ENCODE data around the gene TRUB2.
A peak's percentile ranks its signal among the peaks of the same experiment; 100 is the strongest.

Gene TRUB2, protein sequence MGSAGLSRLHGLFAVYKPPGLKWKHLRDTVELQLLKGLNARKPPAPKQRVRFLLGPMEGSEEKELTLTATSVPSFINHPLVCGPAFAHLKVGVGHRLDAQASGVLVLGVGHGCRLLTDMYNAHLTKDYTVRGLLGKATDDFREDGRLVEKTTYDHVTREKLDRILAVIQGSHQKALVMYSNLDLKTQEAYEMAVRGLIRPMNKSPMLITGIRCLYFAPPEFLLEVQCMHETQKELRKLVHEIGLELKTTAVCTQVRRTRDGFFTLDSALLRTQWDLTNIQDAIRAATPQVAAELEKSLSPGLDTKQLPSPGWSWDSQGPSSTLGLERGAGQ

DNA sequence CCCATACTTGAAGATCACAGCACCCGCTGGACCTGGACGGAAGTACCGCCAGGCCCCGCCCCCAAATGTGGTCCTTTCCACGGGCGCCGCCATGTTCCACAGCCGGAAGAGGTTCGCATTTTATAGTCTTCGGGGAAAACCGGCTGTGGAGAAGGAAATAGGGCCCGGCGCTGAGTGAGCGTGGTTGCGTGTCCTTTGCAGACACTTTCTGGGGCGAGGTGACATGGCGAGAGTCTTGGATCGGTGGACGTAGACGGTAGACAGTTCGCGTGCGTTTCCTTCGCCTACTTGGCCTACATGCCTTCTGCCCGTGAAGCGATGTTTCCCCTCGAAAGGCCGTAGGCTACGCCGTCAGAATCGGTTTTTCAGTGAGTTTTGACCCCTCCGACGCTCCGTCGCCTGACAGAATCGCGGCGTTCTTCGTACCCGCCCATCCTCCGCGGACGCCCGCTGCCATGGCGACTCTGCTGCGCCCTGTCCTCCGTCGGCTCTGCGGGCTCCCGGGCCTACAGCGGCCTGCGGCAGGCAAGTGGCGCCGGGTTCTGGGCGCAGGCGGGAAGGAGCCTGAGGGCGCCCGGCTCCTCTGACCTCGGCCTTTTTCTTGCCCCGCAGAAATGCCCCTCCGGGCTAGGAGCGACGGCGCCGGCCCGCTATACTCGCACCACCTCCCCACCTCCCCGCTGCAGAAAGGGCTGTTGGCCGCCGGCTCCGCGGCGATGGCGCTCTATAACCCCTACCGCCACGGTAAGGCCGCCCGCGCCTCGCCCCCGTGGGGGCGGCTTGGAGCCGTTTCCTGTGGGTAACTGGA lies at the start of gene TRUB2, which contains the start of gene COQ4:
Gene TRUB2, minus strand, starts transcription at position 44 of the 808 bp plus-strand sequence. Its CDS starts 39 bp downstream, at position 5.
Gene COQ4, plus strand, starts transcription at position 436 of the 808 bp plus-strand sequence. Its CDS starts 20 bp downstream, at position 456.
- H3K27me3 Mint-ChIP-seq, result no peaks in the 10 kb centered on the region
- H3K4me3 Mint-ChIP-seq, result peak within 1 kb of the TSS; percentile 97
- no peaks in the 10 kb centered on the region for H3K9me3 Mint-ChIP-seq (ENCODE audit: low read depth)
- peaks cover 12% of the 10 kb centered on the region for H3K4me1 Mint-ChIP-seq (ENCODE audit: low read depth)
- H3K36me3 Mint-ChIP-seq, result no peaks in the 10 kb centered on the region
- peak within 1 kb of the TSS; percentile 98 for H3K27ac Mint-ChIP-seq

DNA sequence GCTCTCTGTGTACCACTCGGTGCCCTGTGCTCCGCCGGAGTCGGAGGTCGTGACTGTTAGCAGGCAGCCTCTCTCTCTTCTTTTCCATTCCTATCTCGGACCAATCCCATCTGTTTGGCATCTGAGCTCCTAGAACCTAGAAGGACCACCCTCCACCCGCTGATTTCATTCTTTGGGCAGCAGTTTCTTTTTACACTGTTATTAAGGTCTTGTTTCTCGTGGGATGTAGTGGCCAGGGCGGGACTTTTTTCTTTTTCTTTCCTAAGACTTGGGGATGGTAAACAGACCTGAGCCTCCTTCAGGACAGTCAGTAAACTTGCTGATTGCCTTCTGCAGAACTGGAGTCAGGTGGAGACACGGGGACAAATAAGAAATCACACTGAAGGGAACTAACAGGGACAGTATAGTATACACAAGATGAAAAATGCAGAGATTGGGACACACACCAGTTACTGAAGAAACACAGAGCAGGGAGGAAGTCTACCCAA lies 49.4 kb upstream of the TRUB2 start:
- peak overlapping the region; percentile 85 for H3K27ac Mint-ChIP-seq
- H3K4me3 Mint-ChIP-seq, result peak overlapping the region; percentile 99
- no peaks in the 10 kb centered on the region for H3K27me3 Mint-ChIP-seq
- peaks cover 11% of the 10 kb centered on the region for H3K36me3 Mint-ChIP-seq
- peaks cover 34% of the 10 kb centered on the region for H3K4me1 Mint-ChIP-seq (ENCODE audit: low read depth)
- no peaks in the 10 kb centered on the region for H3K9me3 Mint-ChIP-seq (ENCODE audit: low read depth)

DNA sequence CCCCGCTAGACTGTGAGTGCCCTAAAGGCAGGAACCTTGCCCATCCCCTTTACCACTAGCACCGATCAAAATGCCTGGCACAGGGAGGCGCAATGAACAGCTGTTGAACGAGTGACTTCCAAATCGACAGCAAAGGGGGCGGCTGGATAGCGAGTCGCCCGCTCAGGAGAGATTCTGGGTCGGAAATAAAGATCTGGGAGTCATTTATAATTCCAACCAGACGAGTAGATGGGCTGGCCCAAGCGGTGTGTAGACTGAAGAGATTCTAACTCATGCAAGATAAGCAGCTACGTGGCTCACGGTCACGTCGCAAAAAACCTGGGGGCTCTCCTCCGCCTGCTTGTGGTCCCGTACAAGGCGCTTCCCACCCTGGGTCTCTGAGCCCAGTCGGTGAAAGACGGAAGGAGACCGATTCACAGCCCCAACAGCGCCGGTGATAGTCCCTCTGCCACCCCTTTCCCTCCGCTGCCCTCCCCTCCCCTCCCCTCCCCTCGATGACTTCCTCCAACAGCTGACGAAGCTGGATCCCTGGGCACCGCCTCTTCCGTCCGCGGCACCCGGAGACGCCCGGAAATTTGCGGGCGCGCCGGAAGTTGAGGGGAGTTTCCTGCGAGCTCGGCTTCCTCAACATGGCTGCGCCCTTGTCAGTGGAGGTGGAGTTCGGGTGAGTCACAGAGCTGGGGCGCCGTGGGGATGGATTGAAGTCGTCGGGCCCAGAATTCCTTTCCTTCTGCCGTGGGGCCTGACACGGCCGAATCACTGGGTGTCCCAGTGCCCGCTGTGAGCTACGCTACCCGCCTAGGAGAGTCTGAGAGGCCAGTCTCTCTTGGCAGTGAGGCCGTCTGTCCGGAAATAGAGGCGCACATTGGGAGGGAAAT lies 48.7 kb upstream of the TRUB2 start, which contains the start of gene URM1:
Gene URM1, plus strand, starts transcription at position 623 of the 878 bp plus-strand sequence. Its CDS starts 7 bp downstream, at position 630.
- Mint-ChIP-seq H3K27ac (peak within 1 kb of the TSS; percentile 85), H3K4me3 (peak within 1 kb of the TSS; percentile 99), H3K27me3 (no peaks in the 10 kb centered on the region), H3K36me3 (peaks cover 11% of the 10 kb centered on the region), H3K9me3 (ENCODE audit: low read depth) (no peaks in the 10 kb centered on the region), H3K4me1 (ENCODE audit: low read depth) (peaks cover 34% of the 10 kb centered on the region)

DNA sequence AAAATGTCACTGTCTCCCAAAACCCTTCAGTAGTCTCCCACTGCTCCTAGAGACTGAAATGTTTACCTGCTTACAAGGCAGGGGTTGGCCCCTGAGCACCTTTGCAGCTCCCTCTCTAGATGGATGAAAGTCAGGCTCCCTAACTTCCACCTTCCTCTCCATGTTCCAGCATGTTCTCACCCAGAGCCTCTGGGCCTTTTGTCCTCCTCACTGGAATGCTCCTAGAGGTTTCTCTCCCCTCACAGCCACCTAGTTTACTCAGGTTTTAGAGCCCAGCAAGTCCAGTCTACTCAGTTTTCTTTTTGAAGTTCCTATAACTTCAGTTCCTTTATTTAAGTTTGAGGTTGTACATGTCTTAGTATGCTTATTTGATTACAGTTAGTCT lies 48.1 kb upstream of the TRUB2 start:
- H3K36me3 Mint-ChIP-seq, result peaks cover 11% of the 10 kb centered on the region
- H3K4me3 Mint-ChIP-seq, result peak overlapping the region; percentile 99
- peak overlapping the region; percentile 85 for H3K27ac Mint-ChIP-seq
- H3K9me3 Mint-ChIP-seq (ENCODE audit: low read depth), result no peaks in the 10 kb centered on the region
- peaks cover 36% of the 10 kb centered on the region for H3K4me1 Mint-ChIP-seq (ENCODE audit: low read depth)
- no peaks in the 10 kb centered on the region for H3K27me3 Mint-ChIP-seq

DNA sequence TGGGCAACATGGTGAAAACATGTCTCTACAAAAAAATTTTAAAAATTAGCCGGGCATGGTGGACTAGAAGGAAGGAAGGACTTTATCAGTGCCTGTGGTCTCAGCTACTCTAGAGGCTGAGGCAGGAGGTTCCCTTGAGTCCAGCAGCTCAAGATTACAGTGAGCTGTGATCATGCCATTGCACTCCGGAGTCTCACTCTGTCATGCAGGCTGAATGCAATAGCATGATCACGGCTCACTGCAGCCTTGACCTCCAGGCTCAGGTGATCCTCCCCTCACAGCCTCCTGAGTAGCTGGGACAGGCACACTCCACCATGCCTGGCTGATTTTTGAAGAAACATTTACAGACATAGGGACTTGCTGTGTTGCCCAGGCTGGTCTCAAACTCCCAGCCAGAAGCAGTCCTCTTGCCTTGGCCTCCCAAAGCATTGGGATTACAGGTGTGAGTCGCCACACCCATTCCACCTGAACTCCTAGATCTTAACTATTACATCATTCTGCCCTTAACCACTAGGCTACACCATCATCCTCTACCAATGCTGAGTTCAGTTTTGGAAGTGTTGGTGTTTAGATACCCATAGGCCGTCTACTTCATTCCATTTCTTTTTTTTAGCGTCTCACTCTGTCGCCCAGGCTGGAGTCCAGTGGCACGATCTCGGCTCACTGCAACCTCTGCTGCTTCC lies 46.9 kb upstream of the TRUB2 start:
- Mint-ChIP-seq H3K4me1 (ENCODE audit: low read depth) (peaks cover 36% of the 10 kb centered on the region), H3K27me3 (no peaks in the 10 kb centered on the region), H3K9me3 (ENCODE audit: low read depth) (no peaks in the 10 kb centered on the region), H3K4me3 (peak overlapping the region; percentile 27), H3K27ac (no peak overlapping the region), H3K36me3 (peaks cover 11% of the 10 kb centered on the region)

DNA sequence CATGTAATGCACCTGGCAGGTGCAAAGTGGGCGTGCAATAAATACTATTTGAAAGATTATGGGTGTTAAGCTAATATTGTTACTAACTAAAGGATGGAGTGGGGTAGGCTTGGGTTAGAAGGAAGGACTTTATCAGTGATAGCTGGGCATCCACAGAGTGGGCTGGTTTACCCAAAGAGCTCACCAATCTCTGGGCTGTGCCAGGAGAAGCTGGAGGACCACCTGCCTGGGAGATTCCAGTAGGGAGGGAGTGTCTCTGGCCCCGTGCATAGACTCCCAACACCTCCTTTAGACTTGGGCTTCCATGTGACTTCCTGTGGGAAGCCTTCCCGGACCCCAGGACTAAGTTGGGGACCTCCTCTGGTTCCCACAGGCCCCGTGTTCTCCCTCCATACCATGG lies 43.3 kb upstream of the TRUB2 start:
- H3K36me3 Mint-ChIP-seq, result no peaks in the 10 kb centered on the region
- no peak overlapping the region for H3K4me3 Mint-ChIP-seq
- H3K4me1 Mint-ChIP-seq (ENCODE audit: low read depth), result peaks cover 20% of the 10 kb centered on the region
- H3K9me3 Mint-ChIP-seq (ENCODE audit: low read depth), result no peaks in the 10 kb centered on the region
- H3K27ac Mint-ChIP-seq, result no peak overlapping the region
- H3K27me3 Mint-ChIP-seq, result no peaks in the 10 kb centered on the region

DNA sequence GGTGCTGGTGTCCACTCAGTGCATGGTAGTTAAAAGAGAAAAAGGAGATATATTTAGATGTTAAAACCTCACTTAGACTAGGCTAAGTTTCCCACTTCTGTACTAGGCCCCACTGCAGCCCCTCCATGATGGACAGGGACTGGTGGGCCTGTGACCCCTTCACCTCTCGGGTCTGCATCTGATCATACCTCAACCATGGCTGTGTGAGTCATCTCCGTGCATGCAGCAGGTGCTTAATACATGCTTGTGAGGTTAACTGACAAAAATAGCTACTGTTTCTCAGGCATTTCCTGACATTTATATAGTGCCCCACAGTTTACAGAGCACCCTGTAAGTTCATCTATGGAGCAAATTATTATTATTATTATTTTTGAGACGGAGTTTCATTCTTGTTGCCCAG lies 40.5 kb upstream of the TRUB2 start:
- no peaks in the 10 kb centered on the region for H3K36me3 Mint-ChIP-seq
- no peak overlapping the region for H3K4me3 Mint-ChIP-seq
- no peak overlapping the region for H3K27ac Mint-ChIP-seq
- no peaks in the 10 kb centered on the region for H3K27me3 Mint-ChIP-seq
- H3K4me1 Mint-ChIP-seq (ENCODE audit: low read depth), result peaks cover 15% of the 10 kb centered on the region
- no peaks in the 10 kb centered on the region for H3K9me3 Mint-ChIP-seq (ENCODE audit: low read depth)

DNA sequence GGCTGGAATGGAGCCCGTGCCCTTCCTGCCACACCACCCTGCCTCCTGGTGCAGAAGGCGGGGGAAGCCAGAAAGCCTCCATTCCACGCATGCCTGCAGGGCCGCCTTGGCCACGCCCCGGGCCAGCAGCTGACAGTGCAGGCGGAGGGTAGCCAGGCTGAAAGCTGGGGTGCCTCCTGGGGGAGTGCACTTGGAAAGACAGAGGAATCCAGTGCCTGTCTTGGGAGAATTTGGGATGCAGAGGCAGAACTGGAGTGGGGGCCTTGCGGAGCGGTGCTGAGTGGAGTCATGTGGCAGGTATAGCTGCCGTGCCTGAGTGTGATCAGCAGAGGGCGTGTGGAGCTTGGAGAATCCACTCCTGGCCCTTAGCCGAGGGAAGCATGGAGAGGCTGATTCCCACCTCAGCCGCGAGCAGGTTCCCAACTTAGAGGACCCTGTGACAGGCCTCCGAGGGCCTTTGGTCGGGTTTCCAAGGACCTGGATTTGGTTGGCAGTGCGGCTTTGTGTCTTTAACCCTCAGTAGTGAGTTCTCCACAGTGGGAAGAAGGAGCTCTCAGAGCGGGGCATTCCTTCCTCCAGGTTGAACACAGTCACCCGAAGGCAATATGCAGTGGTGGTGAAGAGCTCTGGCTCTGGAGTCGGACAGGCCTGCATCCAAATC lies 39.9 kb upstream of the TRUB2 start:
- H3K4me1 Mint-ChIP-seq (ENCODE audit: low read depth), result peaks cover 15% of the 10 kb centered on the region
- H3K27me3 Mint-ChIP-seq, result no peaks in the 10 kb centered on the region
- peak overlapping the region; percentile 75 for H3K4me3 Mint-ChIP-seq
- no peak overlapping the region for H3K27ac Mint-ChIP-seq
- H3K9me3 Mint-ChIP-seq (ENCODE audit: low read depth), result no peaks in the 10 kb centered on the region
- H3K36me3 Mint-ChIP-seq, result no peaks in the 10 kb centered on the region

DNA sequence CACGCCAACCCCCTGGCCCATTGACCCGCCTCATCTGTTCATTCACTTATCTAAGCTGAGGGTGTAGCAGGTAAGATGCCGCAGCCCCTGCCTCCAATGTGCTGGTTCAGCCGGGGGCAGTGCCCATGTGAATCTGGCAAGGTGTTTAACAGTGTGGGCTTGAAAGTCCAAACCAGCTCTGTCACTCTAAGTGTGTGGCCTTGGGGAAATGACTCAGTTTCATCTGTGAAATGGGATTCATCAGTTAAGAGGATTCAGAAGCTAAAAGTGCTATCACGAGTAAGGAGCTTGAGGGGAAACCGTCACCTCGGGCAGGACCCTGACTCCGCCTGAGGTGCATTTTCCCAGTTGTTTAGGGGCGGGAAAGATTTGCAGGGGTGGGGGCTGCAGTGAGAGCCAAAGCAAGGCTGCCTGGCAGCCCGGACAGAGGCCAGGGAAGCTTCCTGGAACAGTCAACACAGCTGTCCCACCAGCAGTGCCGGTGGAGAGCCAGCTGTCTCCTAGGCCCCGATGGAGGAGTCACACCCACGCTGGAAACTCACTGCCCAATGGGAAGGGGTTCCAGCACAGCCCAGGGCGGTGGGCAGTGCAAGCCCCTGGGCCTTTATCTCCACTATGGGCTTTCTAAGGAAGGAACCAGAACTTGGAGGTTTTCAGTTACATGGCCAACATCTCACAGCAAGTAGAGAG lies 39.2 kb upstream of the TRUB2 start:
- H3K4me1 Mint-ChIP-seq (ENCODE audit: low read depth), result peaks cover 15% of the 10 kb centered on the region
- peak overlapping the region; percentile 25 for H3K27ac Mint-ChIP-seq
- H3K27me3 Mint-ChIP-seq, result no peaks in the 10 kb centered on the region
- H3K36me3 Mint-ChIP-seq, result no peaks in the 10 kb centered on the region
- peak overlapping the region; percentile 75 for H3K4me3 Mint-ChIP-seq
- no peaks in the 10 kb centered on the region for H3K9me3 Mint-ChIP-seq (ENCODE audit: low read depth)

DNA sequence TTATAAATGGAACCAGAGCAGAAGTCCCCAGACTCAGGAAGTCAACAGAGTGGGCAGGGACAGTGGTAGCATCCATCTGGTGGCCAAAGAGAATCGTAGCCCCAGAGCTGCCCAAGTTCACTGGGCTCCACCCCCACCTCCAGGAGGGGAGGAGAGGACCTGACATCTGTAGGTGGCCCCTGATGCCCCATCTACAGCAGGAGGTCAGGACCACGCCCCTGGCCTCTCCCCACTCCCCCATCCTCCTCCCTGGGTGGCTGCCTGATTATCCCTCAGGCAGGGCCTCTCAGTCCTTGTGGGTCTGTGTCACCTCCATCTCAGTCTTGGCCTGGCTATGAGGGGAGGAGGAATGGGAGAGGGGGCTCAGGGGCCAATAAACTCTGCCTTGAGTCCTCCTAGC lies 38.6 kb upstream of the TRUB2 start:
- Mint-ChIP-seq H3K27me3 (no peaks in the 10 kb centered on the region), H3K4me1 (ENCODE audit: low read depth) (peaks cover 15% of the 10 kb centered on the region), H3K9me3 (ENCODE audit: low read depth) (no peaks in the 10 kb centered on the region), H3K36me3 (no peaks in the 10 kb centered on the region), H3K27ac (no peak overlapping the region), H3K4me3 (no peak overlapping the region)

DNA sequence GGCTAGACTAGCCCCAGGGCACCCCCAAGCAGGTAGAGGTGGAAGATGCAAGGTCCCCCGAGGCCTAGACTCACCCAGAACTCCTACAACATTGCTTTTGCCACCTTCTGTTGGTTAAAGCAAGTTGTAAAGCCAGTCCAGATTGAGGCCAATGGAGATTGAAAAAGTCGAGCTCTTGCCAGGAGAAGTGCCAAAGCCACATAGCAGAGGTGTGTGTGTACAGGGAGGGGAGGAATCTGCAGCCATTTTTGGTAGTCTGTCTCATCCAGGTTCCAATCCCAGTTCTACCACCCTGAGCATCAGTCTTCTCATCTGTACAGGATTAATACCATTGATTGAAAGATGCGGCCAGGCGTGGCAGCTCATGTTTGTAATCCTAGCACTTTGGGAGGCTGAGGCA lies 36.6 kb upstream of the TRUB2 start:
- no peaks in the 10 kb centered on the region for H3K9me3 Mint-ChIP-seq (ENCODE audit: low read depth)
- no peaks in the 10 kb centered on the region for H3K27me3 Mint-ChIP-seq
- no peak overlapping the region for H3K4me3 Mint-ChIP-seq
- no peak overlapping the region for H3K27ac Mint-ChIP-seq
- H3K36me3 Mint-ChIP-seq, result no peaks in the 10 kb centered on the region
- H3K4me1 Mint-ChIP-seq (ENCODE audit: low read depth), result peaks cover 10% of the 10 kb centered on the region

DNA sequence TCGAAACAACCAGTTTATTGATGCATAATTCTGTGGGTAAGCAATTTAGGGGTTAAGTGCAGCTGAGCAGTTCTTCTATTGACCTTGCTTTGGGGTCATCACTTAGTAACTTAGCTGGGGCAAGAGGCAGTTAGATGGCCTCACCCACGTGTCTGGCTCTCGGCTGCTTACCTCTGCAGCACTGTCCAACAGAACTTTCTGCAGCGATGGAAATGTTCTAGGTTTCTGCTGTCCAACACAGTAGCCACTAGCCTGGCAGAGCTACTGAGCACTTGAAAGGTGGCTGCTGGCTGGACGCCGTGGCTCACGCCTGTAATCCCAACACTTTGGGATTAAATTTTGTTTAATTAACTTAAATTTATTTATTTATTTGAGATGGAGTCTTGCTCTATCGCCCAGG lies 35.8 kb upstream of the TRUB2 start:
- Mint-ChIP-seq H3K9me3 (ENCODE audit: low read depth) (no peaks in the 10 kb centered on the region), H3K4me3 (no peak overlapping the region), H3K27ac (no peak overlapping the region), H3K27me3 (no peaks in the 10 kb centered on the region), H3K36me3 (no peaks in the 10 kb centered on the region), H3K4me1 (ENCODE audit: low read depth) (peaks cover 10% of the 10 kb centered on the region)

DNA sequence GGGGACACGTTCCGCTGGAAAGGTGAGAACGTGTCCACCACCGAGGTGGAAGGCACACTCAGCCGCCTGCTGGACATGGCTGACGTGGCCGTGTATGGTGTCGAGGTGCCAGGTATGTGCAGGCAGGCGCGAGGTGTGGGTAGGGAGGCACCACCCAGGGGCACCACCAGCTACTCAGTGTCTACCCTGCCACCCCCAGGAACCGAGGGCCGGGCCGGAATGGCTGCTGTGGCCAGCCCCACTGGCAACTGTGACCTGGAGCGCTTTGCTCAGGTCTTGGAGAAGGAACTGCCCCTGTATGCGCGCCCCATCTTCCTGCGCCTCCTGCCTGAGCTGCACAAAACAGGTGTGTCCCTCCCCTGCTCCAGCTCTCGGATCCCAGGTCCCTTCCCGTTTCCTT lies 33.2 kb upstream of the TRUB2 start:
- no peak overlapping the region for H3K27ac Mint-ChIP-seq
- H3K36me3 Mint-ChIP-seq, result no peaks in the 10 kb centered on the region
- no peaks in the 10 kb centered on the region for H3K9me3 Mint-ChIP-seq (ENCODE audit: low read depth)
- H3K27me3 Mint-ChIP-seq, result no peaks in the 10 kb centered on the region
- H3K4me1 Mint-ChIP-seq (ENCODE audit: low read depth), result no peaks in the 10 kb centered on the region
- H3K4me3 Mint-ChIP-seq, result no peak overlapping the region
